GM23338 (cell line): ENCODE data around the gene FMO3. TPM values are rescaled to one million over a fixed set of nuclear protein-coding genes. Genes with fewer than 3 reads are reported as not detected.

Experiments used
- ATAC-seq: fragments of 200-7000 bp; cut with Tn5 transposase; 3 replicates; pipeline ENCODE4 v1.9.1; 2020
- DNase-seq: peaks from one replicate; pipeline ENCODE4 v3.0.0-alpha.2; 2015; ENCODE audit warnings: low spot score
- H2AFZ ChIP-seq: fragments of 200-600 bp; sonication (generic); 2 replicates; pipeline ENCODE4 v1.8.0; 2016; ENCODE audit warnings: antibody characterized with exemption, mild to moderate bottlenecking, moderate library complexity
- H3F3A ChIP-seq: fragments of 200-600 bp; sonication (generic); replicated peaks from 2 replicates; pipeline ENCODE4 v1.8.0; 2017; ENCODE audit warnings: antibody characterized with exemption, mixed run types, low read depth
- H3K27ac ChIP-seq: fragments of 200-600 bp; sonication (generic); 2 replicates; pipeline ENCODE4 v1.6.1; 2016; ENCODE audit warnings: low read depth
- H3K27me3 ChIP-seq: fragments of 200-600 bp; sonication (generic); 2 replicates; pipeline ENCODE4 v1.8.0; 2016; ENCODE audit warnings: mild to moderate bottlenecking, mixed run types, moderate library complexity; ENCODE audit not compliant: insufficient read depth
- H3K36me3 ChIP-seq: fragments of 200-600 bp; sonication (generic); 2 replicates; pipeline ENCODE4 v1.8.0; 2016; ENCODE audit warnings: mild to moderate bottlenecking; ENCODE audit not compliant: insufficient read depth
- H3K4me1 ChIP-seq: fragments of 200-600 bp; sonication (generic); 2 replicates; pipeline ENCODE4 v1.8.0; 2016; ENCODE audit warnings: mild to moderate bottlenecking, moderate library complexity; ENCODE audit not compliant: insufficient read depth
- H3K4me2 ChIP-seq: fragments of 200-600 bp; sonication (generic); 2 replicates; pipeline ENCODE4 v1.7.1; 2017; ENCODE audit warnings: mixed run types
- H3K4me3 ChIP-seq: fragments of 200-600 bp; sonication (generic); 2 replicates; pipeline ENCODE4 v1.6.1; 2016; ENCODE audit warnings: mixed run types
- H3K79me2 ChIP-seq: fragments of 200-600 bp; sonication (generic); replicated peaks from 2 replicates; pipeline ENCODE4 v1.8.0; 2017; ENCODE audit warnings: mild to moderate bottlenecking; ENCODE audit not compliant: insufficient read depth
- H3K9me2 ChIP-seq: fragments of 200-600 bp; sonication (generic); 2 replicates; pipeline ENCODE4 v1.8.0; 2017; ENCODE audit not compliant: insufficient read depth
- H4K20me1 ChIP-seq: fragments of 200-600 bp; sonication (generic); replicated peaks from 2 replicates; pipeline ENCODE4 v1.8.0; 2017; ENCODE audit warnings: mild to moderate bottlenecking; ENCODE audit not compliant: insufficient read depth
- H3K27ac Mint-ChIP-seq: 2 replicates; pipeline ENCODE4 v1.8.0; 2020; ENCODE audit warnings: inconsistent platforms, mild to moderate bottlenecking, moderate library complexity, mixed read lengths
- H3K27me3 Mint-ChIP-seq: 3 replicates; pipeline ENCODE4 v1.8.0; 2022; ENCODE audit warnings: low read depth, mild to moderate bottlenecking, moderate library complexity, mixed read lengths, inconsistent platforms; ENCODE audit not compliant: insufficient read depth, poor library complexity
- H3K36me3 Mint-ChIP-seq: 3 replicates; pipeline ENCODE4 v1.8.0; 2021; ENCODE audit warnings: low read depth, mild to moderate bottlenecking, inconsistent platforms, moderate library complexity, mixed read lengths
- H3K4me1 Mint-ChIP-seq: 3 replicates; pipeline ENCODE4 v1.8.0; 2020; ENCODE audit warnings: mild to moderate bottlenecking, inconsistent platforms, mixed read lengths
- H3K4me3 Mint-ChIP-seq: 3 replicates; pipeline ENCODE4 v1.8.0; 2021; ENCODE audit warnings: moderate library complexity, mild to moderate bottlenecking, inconsistent platforms, mixed read lengths
- H3K9me3 Mint-ChIP-seq: 3 replicates; pipeline ENCODE4 v1.8.0; 2020; ENCODE audit warnings: moderate library complexity, mild to moderate bottlenecking, inconsistent platforms, mixed read lengths
- EZH2 ChIP-seq: fragments of 200-600 bp; sonication (generic); IDR thresholded peaks from one replicate; pipeline ENCODE4 v1.8.0; 2017; ENCODE audit warnings: antibody characterized with exemption, mild to moderate bottlenecking, low read depth; ENCODE audit not compliant: unreplicated experiment
- STAT1 ChIP-seq: IDR thresholded peaks from one replicate; pipeline ENCODE4 v1.6.1; 2016; ENCODE audit warnings: antibody characterized with exemption; ENCODE audit not compliant: unreplicated experiment
- polyA plus RNA-seq: library from polyadenylated mRNA; unstranded; fragments of >200 nt; fragmentation: Nextera tagmentation; extraction: Ambion mirVana; gene quantifications from 2 replicates; pipeline ENCODE4 v1.2.1, GENCODE V29; 2016
- total RNA-seq: library from RNA; depleted of rRNA; stranded (reverse); fragments of >200 nt; shearing (Covaris generic); gene quantifications from 2 replicates; pipeline ENCODE4 v1.2.3, GENCODE V29; 2014
- TF ChIP-seq, protein P1 (sequence below): fragments of 250-450 bp; sonication (Bioruptor Pico); IDR thresholded peaks from 2 replicates; pipeline ENCODE4 v1.5.0; 2020; ENCODE audit warnings: mild to moderate bottlenecking, moderate library complexity
- TF ChIP-seq, protein P2 (sequence below): IDR thresholded peaks from one replicate; pipeline ENCODE4 v1.6.1; 2018; ENCODE audit warnings: antibody characterized with exemption; ENCODE audit not compliant: unreplicated experiment

The FMO3 gene
- total and polyA plus RNA-seq, 2 experiments from 2014 or later = 0.26 TPM; not detected in 1

GRCh38 chr1:171062902-171063301, 27.8 kb upstream of the FMO3 start:
- Histone ChIP-seq H3K36me3 (no peaks in the 10 kb centered on the region), H4K20me1 (no peaks in the 10 kb centered on the region), H3K4me1 (no peaks in the 10 kb centered on the region), H3K4me3 (no peak overlapping the region), H3K79me2 (no peaks in the 10 kb centered on the region), H3K27me3 (no peaks in the 10 kb centered on the region), H3K4me2 (no peak overlapping the region), H3K27ac (no peak overlapping the region), H3K9me2 (no peaks in the 10 kb centered on the region), H2AFZ (no peak overlapping the region), H3F3A (no peaks in the 10 kb centered on the region)
- H3K27me3 Mint-ChIP-seq = no peaks in the 10 kb centered on the region
- no peaks in the 10 kb centered on the region for H3K4me1 Mint-ChIP-seq
- H3K9me3 Mint-ChIP-seq = no peaks in the 10 kb centered on the region; the same call in 2 of the 3 replicates
- no peak overlapping the region for H3K4me3 Mint-ChIP-seq
- no peak for DNase-seq
- TF ChIP-seq STAT1 = no peak
- TF ChIP-seq, protein P1, sequence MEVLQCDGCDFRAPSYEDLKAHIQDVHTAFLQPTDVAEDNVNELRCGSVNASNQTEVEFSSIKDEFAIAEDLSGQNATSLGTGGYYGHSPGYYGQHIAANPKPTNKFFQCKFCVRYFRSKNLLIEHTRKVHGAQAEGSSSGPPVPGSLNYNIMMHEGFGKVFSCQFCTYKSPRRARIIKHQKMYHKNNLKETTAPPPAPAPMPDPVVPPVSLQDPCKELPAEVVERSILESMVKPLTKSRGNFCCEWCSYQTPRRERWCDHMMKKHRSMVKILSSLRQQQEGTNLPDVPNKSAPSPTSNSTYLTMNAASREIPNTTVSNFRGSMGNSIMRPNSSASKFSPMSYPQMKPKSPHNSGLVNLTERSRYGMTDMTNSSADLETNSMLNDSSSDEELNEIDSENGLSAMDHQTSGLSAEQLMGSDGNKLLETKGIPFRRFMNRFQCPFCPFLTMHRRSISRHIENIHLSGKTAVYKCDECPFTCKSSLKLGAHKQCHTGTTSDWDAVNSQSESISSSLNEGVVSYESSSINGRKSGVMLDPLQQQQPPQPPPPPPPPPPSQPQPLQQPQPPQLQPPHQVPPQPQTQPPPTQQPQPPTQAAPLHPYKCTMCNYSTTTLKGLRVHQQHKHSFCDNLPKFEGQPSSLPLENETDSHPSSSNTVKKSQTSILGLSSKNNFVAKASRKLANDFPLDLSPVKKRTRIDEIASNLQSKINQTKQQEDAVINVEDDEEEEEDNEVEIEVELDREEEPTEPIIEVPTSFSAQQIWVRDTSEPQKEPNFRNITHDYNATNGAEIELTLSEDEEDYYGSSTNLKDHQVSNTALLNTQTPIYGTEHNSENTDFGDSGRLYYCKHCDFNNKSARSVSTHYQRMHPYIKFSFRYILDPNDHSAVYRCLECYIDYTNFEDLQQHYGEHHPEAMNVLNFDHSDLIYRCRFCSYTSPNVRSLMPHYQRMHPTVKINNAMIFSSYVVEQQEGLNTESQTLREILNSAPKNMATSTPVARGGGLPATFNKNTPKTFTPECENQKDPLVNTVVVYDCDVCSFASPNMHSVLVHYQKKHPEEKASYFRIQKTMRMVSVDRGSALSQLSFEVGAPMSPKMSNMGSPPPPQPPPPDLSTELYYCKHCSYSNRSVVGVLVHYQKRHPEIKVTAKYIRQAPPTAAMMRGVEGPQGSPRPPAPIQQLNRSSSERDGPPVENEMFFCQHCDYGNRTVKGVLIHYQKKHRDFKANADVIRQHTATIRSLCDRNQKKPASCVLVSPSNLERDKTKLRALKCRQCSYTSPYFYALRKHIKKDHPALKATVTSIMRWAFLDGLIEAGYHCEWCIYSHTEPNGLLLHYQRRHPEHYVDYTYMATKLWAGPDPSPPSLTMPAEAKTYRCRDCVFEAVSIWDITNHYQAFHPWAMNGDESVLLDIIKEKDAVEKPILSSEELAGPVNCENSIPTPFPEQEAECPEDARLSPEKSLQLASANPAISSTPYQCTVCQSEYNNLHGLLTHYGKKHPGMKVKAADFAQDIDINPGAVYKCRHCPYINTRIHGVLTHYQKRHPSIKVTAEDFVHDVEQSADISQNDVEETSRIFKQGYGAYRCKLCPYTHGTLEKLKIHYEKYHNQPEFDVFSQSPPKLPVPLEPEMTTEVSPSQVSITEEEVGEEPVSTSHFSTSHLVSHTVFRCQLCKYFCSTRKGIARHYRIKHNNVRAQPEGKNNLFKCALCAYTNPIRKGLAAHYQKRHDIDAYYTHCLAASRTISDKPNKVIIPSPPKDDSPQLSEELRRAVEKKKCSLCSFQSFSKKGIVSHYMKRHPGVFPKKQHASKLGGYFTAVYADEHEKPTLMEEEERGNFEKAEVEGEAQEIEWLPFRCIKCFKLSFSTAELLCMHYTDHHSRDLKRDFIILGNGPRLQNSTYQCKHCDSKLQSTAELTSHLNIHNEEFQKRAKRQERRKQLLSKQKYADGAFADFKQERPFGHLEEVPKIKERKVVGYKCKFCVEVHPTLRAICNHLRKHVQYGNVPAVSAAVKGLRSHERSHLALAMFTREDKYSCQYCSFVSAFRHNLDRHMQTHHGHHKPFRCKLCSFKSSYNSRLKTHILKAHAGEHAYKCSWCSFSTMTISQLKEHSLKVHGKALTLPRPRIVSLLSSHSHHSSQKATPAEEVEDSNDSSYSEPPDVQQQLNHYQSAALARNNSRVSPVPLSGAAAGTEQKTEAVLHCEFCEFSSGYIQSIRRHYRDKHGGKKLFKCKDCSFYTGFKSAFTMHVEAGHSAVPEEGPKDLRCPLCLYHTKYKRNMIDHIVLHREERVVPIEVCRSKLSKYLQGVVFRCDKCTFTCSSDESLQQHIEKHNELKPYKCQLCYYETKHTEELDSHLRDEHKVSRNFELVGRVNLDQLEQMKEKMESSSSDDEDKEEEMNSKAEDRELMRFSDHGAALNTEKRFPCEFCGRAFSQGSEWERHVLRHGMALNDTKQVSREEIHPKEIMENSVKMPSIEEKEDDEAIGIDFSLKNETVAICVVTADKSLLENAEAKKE (CRISPR knock-in tag) = no peak
- TF ChIP-seq EZH2 = no peak
- TF ChIP-seq, protein P2, sequence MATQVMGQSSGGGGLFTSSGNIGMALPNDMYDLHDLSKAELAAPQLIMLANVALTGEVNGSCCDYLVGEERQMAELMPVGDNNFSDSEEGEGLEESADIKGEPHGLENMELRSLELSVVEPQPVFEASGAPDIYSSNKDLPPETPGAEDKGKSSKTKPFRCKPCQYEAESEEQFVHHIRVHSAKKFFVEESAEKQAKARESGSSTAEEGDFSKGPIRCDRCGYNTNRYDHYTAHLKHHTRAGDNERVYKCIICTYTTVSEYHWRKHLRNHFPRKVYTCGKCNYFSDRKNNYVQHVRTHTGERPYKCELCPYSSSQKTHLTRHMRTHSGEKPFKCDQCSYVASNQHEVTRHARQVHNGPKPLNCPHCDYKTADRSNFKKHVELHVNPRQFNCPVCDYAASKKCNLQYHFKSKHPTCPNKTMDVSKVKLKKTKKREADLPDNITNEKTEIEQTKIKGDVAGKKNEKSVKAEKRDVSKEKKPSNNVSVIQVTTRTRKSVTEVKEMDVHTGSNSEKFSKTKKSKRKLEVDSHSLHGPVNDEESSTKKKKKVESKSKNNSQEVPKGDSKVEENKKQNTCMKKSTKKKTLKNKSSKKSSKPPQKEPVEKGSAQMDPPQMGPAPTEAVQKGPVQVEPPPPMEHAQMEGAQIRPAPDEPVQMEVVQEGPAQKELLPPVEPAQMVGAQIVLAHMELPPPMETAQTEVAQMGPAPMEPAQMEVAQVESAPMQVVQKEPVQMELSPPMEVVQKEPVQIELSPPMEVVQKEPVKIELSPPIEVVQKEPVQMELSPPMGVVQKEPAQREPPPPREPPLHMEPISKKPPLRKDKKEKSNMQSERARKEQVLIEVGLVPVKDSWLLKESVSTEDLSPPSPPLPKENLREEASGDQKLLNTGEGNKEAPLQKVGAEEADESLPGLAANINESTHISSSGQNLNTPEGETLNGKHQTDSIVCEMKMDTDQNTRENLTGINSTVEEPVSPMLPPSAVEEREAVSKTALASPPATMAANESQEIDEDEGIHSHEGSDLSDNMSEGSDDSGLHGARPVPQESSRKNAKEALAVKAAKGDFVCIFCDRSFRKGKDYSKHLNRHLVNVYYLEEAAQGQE = no peak
- no peaks in the 10 kb centered on the region for H3K36me3 Mint-ChIP-seq
- no peak overlapping the region for H3K27ac Mint-ChIP-seq
- no peak for ATAC-seq
